Muscle of arm (tissue), 12 donors: ENCODE measurements around the gene SLC22A13. TPM values are rescaled to one million over a fixed set of nuclear protein-coding genes. Genes with fewer than 3 reads are reported as not detected.

Experiments
- polyA plus RNA-seq, 12 donors: library from polyadenylated mRNA; unstranded; fragments of 120-200 nt; gene quantifications; one replicate each; pipeline ENCODE4 v1.2.1, GENCODE V29; 2013; ENCODE audit not compliant: insufficient read length in 12 of 12

Gene SLC22A13
- polyA plus RNA-seq, 12 donors = 0.12 to 0.30 (median 0.15) TPM; not detected in 3

Other genes with a start within 250 kb of the SLC22A13 start
- 10 to 100 TPM in 9 of 12 donors, 1 to 10 TPM in 2, not detected in 1; 8.7 to 29.9 (median 13.0) TPM for gene PLCD1, start 236.2 kb upstream of the SLC22A13 start, polyA plus RNA-seq
- 1 to 10 TPM in 1 of 12 donors, under 1 TPM in 9, not detected in 2; 0.14 to 1.1 (median 0.49) TPM for gene DLEC1, start 226.6 kb upstream of the SLC22A13 start, polyA plus RNA-seq
- 10 to 100 TPM in 11 of 12 donors, not detected in 1; 24.5 to 48.2 (median 29.1) TPM for gene ACAA1, start 128.7 kb upstream of the SLC22A13 start, polyA plus RNA-seq
- gene MYD88, start 127.2 kb upstream of the SLC22A13 start, polyA plus RNA-seq = 10 to 100 TPM in 11 of 12 donors, not detected in 1; 15.4 to 38.2 (median 22.6) TPM
- gene OXSR1, start 100.3 kb upstream of the SLC22A13 start, polyA plus RNA-seq = 10 to 100 TPM in 11 of 12 donors, not detected in 1; 27.4 to 39.5 (median 37.7) TPM
- under 1 TPM in 9 of 12 donors, not detected in 3; 0.12 to 0.49 (median 0.16) TPM for gene SLC22A14, start 16.5 kb downstream of the SLC22A13 start, polyA plus RNA-seq
- 1 to 10 TPM in 11 of 12 donors, not detected in 1; 2.8 to 9.0 (median 3.5) TPM for gene XYLB, start 81.0 kb downstream of the SLC22A13 start, polyA plus RNA-seq
- gene ACVR2B, start 188.1 kb downstream of the SLC22A13 start, polyA plus RNA-seq = 10 to 100 TPM in 11 of 12 donors, 1 to 10 TPM in 1; 9.5 to 34.7 (median 16.2) TPM
- gene EXOG, start 230.5 kb downstream of the SLC22A13 start, polyA plus RNA-seq = 10 to 100 TPM in 10 of 12 donors, 1 to 10 TPM in 1, not detected in 1; 9.1 to 25.4 (median 17.0) TPM